ENCODE data around the gene GABRB3.

Gene GABRB3

GRCh38 chr15:26667222-26667988 lies 105.5 kb downstream of the GABRB3 start:
- DNase-seq (ENCODE audit: low read depth) = no peak
- TF ChIP-seq, protein P1, sequence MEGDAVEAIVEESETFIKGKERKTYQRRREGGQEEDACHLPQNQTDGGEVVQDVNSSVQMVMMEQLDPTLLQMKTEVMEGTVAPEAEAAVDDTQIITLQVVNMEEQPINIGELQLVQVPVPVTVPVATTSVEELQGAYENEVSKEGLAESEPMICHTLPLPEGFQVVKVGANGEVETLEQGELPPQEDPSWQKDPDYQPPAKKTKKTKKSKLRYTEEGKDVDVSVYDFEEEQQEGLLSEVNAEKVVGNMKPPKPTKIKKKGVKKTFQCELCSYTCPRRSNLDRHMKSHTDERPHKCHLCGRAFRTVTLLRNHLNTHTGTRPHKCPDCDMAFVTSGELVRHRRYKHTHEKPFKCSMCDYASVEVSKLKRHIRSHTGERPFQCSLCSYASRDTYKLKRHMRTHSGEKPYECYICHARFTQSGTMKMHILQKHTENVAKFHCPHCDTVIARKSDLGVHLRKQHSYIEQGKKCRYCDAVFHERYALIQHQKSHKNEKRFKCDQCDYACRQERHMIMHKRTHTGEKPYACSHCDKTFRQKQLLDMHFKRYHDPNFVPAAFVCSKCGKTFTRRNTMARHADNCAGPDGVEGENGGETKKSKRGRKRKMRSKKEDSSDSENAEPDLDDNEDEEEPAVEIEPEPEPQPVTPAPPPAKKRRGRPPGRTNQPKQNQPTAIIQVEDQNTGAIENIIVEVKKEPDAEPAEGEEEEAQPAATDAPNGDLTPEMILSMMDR (IDR thresholded peaks at IDR 0.05; ENCODE audit: low read length, missing control alignments) = no peak

DNA sequence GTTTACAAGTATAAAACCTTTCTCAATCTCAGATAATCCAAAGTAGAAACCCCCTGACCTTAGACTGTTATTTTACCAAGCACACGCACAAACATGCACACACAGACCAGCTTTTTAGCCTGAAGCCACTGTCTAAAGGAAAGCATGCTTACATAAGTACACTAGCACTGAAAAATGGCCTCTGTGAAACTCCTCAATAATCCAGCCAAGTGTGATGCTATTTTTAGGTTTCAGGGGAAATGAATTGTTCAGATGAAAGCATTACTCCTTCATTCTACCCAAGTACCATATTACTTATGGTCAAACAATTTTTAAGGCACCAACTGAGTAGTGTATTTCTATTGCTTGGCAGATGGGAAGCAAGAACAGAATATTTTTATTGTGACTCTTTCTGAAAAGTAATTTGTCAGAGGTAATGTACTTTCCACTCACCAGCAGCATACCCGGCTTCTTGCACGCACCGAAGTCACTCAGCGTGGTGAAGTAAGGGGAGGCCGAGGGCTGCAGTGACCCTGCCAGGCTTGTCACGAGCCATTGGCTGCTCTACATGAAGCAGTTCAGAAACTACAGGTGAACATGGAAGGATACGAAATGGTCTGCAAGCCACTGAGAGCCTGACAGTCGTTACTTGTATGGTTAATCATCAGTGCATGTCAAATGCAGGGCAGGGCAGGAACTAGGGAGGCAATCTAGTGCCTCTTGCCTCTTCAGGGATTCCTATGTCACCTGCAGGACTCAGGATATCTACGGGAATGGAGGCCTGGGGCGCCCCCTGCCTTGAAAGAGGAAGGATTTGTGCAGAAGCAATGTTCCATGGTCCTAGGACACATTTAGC lies 106.7 kb downstream of the GABRB3 start:
- no peak for DNase-seq (ENCODE audit: low read depth)
- H3K4me3 ChIP-seq (replicated peaks; ENCODE audit: low read depth, low read length) = no peak overlapping the region
- TF ChIP-seq, protein P1 (IDR thresholded peaks at IDR 0.05; ENCODE audit: low read length, missing control alignments) = no peak

More at GRCh38 chr15:26667222-26667988, 105.5 kb downstream of the GABRB3 start:
- no peak overlapping the region for H3K4me3 ChIP-seq (replicated peaks; ENCODE audit: low read depth, low read length)

DNA sequence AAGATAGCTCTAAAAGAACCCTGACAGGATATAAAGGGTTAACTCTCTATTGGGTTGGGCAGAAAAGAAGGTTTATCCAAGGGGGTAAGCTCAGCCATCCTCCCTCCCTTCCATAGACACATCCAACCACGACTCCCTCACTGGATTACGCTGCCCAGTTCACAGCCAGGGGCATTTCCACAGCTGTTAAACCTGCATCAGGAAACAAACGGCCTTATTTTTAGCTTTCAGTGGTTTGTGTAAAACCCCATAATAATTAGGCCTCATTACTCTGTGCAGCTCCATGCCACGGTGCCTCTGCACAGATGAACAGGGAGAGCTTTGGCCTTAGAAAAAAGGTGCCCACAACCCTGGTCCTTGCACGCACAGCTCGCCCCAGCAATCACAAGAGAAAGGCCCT lies 110.6 kb downstream of the GABRB3 start:
- TF ChIP-seq, protein P1 (IDR thresholded peaks at IDR 0.05; ENCODE audit: low read length, missing control alignments) = no peak
- no peak overlapping the region for H3K4me3 ChIP-seq (replicated peaks; ENCODE audit: low read depth, low read length)
- no peak for DNase-seq (ENCODE audit: low read depth)

- TF ChIP-seq, protein P1 (IDR thresholded peaks at IDR 0.05; ENCODE audit: low read length, missing control alignments) = no peak
Measured at GRCh38 chr15:26661748-26662147, 111.1 kb downstream of the GABRB3 start.

DNA sequence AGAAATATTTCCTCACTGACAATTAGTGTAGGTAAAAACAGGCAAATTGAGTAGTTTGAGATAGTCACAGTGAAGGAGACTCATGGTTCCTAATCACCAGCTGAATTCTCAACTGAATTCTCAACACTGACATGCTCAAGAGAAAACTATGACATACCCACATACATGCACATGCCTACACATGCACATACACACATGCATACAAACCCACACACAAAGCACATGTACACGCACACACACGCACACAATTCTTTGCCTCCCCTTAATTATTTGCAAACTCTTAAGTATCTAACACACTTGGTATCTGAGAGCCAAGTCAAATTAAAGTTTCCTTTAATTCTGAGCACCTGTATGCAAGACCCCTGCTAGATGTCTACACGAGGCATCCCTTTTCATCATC lies 111.8 kb downstream of the GABRB3 start:
- no peak for DNase-seq (ENCODE audit: low read depth)
- H3K4me3 ChIP-seq (replicated peaks; ENCODE audit: low read depth, low read length) = no peak overlapping the region
- TF ChIP-seq, protein P1 (IDR thresholded peaks at IDR 0.05; ENCODE audit: low read length, missing control alignments) = no peak

More at GRCh38 chr15:26661748-26662147, 111.1 kb downstream of the GABRB3 start:
- no peak for DNase-seq (ENCODE audit: low read depth)
- H3K4me3 ChIP-seq (replicated peaks; ENCODE audit: low read depth, low read length) = no peak overlapping the region

DNA sequence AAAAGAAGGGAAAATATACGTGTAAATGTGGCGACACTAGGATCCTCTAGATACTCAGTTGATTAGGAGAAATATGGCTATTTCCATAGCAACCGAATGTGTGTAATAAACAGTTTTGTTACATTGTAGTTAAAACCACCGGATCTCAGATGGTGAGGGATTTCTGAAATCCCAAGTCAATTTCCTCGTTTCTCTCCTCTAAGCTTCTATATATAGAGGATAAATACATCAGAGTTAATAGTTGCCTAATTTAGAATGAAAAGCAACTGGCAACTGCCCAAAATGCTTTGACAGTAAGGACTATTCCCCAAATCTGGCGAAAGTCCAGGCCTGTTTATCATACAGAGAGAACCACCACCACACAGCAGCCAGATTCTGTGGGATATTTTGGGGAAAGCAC lies 112.6 kb downstream of the GABRB3 start:
- DNase-seq (ENCODE audit: low read depth) = no peak
- TF ChIP-seq, protein P1 (IDR thresholded peaks at IDR 0.05; ENCODE audit: low read length, missing control alignments) = no peak
- H3K4me3 ChIP-seq (replicated peaks; ENCODE audit: low read depth, low read length) = no peak overlapping the region
